PC-3 (cell line): Measurements from ENCODE around the gene ZEB2. TPM values are rescaled to one million over a fixed set of nuclear protein-coding genes. Genes with fewer than 3 reads are reported as not detected.

Experiments used
- ATAC-seq: fragments of 200-7000 bp; cut with Tn5 transposase; 2 replicates; pipeline ENCODE4 v1.9.1; 2020; ENCODE audit warnings: mild to moderate bottlenecking, moderate library complexity
- BruUV-seq: library from RNA; stranded (reverse); fragments of 400-500 nt; replicated peaks from 2 replicates; lab custom pipeline; 2021; lab: Mats Ljungman, UMichigan
- CTCF ChIA-PET: fragments of 300-600 bp; sonication (Branson Sonifier 250); formaldehyde crosslinking; loops from one replicate; lab custom pipeline; 2022; ENCODE audit warnings: antibody characterized with exemption; lab: Charles Lee
- POLR2A ChIA-PET: fragments of 300-600 bp; sonication (Branson Sonifier 250); formaldehyde crosslinking; loops from one replicate; lab custom pipeline; 2022; ENCODE audit warnings: antibody characterized with exemption; ENCODE audit not compliant: unreplicated experiment; lab: Charles Lee
- DNase-seq: peaks from one replicate; pipeline ENCODE4 v3.0.0-alpha.2; 2015
- H2AFZ ChIP-seq: fragments of 300-600 bp; sonication (generic); 2 replicates; pipeline ENCODE4 v1.6.0; 2016; ENCODE audit warnings: antibody characterized with exemption, low read length
- H3F3A ChIP-seq: fragments of 300-600 bp; sonication (generic); one replicate; pipeline ENCODE4 v1.6.0; 2017; ENCODE audit warnings: antibody characterized with exemption, low read length, control low read depth, mild to moderate bottlenecking; ENCODE audit not compliant: unreplicated experiment
- H3K27ac ChIP-seq: fragments of 300-600 bp; sonication (generic); 2 replicates; pipeline ENCODE4 v1.5.1; 2016; ENCODE audit warnings: mild to moderate bottlenecking, low read length
- H3K27me3 ChIP-seq: fragments of 300-600 bp; sonication (generic); 2 replicates; pipeline ENCODE4 v1.6.1; 2016; ENCODE audit warnings: low read length, mixed read lengths
- H3K36me3 ChIP-seq: fragments of 300-600 bp; sonication (generic); 2 replicates; pipeline ENCODE4 v1.6.1; 2016; ENCODE audit warnings: low read depth, mixed run types, low read length, mixed read lengths
- H3K4me1 ChIP-seq: fragments of 300-600 bp; sonication (generic); 2 replicates; pipeline ENCODE4 v1.5.1; 2016; ENCODE audit warnings: low read length; ENCODE audit not compliant: insufficient read depth
- H3K4me2 ChIP-seq: fragments of 300-600 bp; sonication (generic); 2 replicates; pipeline ENCODE4 v1.6.0; 2016; ENCODE audit warnings: low read length
- H3K4me3 ChIP-seq: fragments of 300-600 bp; sonication (generic); 2 replicates; pipeline ENCODE4 v1.5.1; 2016; ENCODE audit warnings: mild to moderate bottlenecking, low read length, mixed read lengths
- H3K79me2 ChIP-seq: fragments of 300-600 bp; sonication (generic); 2 replicates; pipeline ENCODE4 v1.6.1; 2017; ENCODE audit warnings: low read length, mixed read lengths
- H3K9ac ChIP-seq: fragments of 300-600 bp; sonication (generic); 2 replicates; pipeline ENCODE4 v1.6.0; 2016; ENCODE audit warnings: mild to moderate bottlenecking, low read length
- H3K9me2 ChIP-seq: fragments of 300-600 bp; sonication (generic); replicated peaks from 2 replicates; pipeline ENCODE4 v1.6.1; 2016; ENCODE audit warnings: mixed run types, low read length, mixed read lengths
- H3K9me3 ChIP-seq: fragments of 300-600 bp; sonication (generic); 2 replicates; pipeline ENCODE4 v1.6.1; 2016; ENCODE audit warnings: low read length, mixed read lengths
- H4K20me1 ChIP-seq: fragments of 300-600 bp; sonication (generic); 2 replicates; pipeline ENCODE4 v1.6.1; 2016; ENCODE audit warnings: low read length, mixed read lengths
- EZH2 ChIP-seq: fragments of 300-600 bp; sonication (generic); IDR thresholded peaks from one replicate; pipeline ENCODE4 v1.6.1; 2017; ENCODE audit warnings: antibody characterized with exemption, mild to moderate bottlenecking, low read length; ENCODE audit not compliant: unreplicated experiment
- EZH2phosphoT487 ChIP-seq: fragments of 300-600 bp; sonication (generic); IDR thresholded peaks from 2 replicates; pipeline ENCODE4 v1.6.1; 2018; ENCODE audit warnings: mild to moderate bottlenecking, antibody characterized with exemption, low read length, borderline replicate concordance
- intact Hi-C: fragments of 100-400 bp; cut with micrococcal nuclease; formaldehyde crosslinking; loops from 2 replicates; pipeline ENCODE4 v1.9.0; 2023
- total RNA-seq: library from RNA; depleted of rRNA; stranded (reverse); fragments of >200 nt; gene quantifications from 2 replicates; pipeline ENCODE4 v1.2.3, GENCODE V29; 2014
- TF ChIP-seq, protein P1 (sequence below): fragments of 300-600 bp; sonication (generic); conservative IDR thresholded peaks from 2 replicates; pipeline ENCODE4 v1.5.1; 2017; ENCODE audit warnings: antibody characterized with exemption, low read depth, mild to moderate bottlenecking, low read length

The ZEB2 gene
- total RNA-seq, 1 experiment from 2014 or later, result 1.1 TPM

DNA sequence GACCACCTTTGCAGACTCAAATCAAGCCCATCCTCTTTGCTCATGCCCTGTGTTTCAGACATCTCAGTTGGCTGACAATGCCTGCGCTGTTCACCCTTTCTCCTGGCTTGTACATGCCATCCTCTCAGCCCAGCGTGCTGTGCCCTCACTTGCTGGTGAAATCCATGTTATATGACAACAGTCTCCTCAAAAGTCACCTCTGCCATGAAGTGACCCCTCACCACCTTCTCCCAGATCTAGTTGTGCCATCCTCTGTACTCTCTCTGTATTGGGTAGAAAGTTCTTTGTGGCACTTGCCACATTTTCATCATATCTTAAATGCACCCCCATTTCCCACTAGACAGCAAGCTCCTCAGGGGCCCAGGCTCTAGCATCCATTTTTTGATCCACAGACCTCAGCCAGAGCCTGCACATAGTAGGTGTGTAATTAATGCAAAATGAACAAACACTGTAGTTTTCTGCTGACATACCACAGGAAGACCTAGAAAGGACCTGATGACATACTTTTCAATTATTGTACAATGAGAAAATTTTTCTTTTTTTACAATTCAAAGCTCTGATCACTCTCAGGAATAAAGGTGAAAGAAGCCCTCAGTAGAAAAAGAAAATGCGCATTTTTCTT is 22.8 kb downstream of the ZEB2 start:
- intact Hi-C loops, result no loop called here
- no TSS peak for BruUV-seq
- no peak for ATAC-seq
- no peak overlapping the region for H2AFZ ChIP-seq
- CTCF ChIA-PET, result no interaction called here
- DNase-seq, result no peak
- H3K79me2 ChIP-seq, result no peaks in the 10 kb centered on the region
- H3K4me3 ChIP-seq, result no peak overlapping the region
- H3K4me1 ChIP-seq, result no peaks in the 10 kb centered on the region
- no peak overlapping the region for H3K9ac ChIP-seq
- no peak overlapping the region for H3K27ac ChIP-seq
- no peaks in the 10 kb centered on the region for H3K36me3 ChIP-seq
- no peaks in the 10 kb centered on the region for H4K20me1 ChIP-seq
- H3K9me2 ChIP-seq, result no peaks in the 10 kb centered on the region
- H3K9me3 ChIP-seq, result no peaks in the 10 kb centered on the region
- H3K4me2 ChIP-seq, result no peak overlapping the region
- TF ChIP-seq EZH2phosphoT487 (no peak), EZH2 (no peak)
- TF ChIP-seq, protein P1, sequence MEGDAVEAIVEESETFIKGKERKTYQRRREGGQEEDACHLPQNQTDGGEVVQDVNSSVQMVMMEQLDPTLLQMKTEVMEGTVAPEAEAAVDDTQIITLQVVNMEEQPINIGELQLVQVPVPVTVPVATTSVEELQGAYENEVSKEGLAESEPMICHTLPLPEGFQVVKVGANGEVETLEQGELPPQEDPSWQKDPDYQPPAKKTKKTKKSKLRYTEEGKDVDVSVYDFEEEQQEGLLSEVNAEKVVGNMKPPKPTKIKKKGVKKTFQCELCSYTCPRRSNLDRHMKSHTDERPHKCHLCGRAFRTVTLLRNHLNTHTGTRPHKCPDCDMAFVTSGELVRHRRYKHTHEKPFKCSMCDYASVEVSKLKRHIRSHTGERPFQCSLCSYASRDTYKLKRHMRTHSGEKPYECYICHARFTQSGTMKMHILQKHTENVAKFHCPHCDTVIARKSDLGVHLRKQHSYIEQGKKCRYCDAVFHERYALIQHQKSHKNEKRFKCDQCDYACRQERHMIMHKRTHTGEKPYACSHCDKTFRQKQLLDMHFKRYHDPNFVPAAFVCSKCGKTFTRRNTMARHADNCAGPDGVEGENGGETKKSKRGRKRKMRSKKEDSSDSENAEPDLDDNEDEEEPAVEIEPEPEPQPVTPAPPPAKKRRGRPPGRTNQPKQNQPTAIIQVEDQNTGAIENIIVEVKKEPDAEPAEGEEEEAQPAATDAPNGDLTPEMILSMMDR, result no peak
- no peaks in the 10 kb centered on the region for H3F3A ChIP-seq
- no peaks in the 10 kb centered on the region for H3K27me3 ChIP-seq
- POLR2A ChIA-PET, result no interaction called here

DNA sequence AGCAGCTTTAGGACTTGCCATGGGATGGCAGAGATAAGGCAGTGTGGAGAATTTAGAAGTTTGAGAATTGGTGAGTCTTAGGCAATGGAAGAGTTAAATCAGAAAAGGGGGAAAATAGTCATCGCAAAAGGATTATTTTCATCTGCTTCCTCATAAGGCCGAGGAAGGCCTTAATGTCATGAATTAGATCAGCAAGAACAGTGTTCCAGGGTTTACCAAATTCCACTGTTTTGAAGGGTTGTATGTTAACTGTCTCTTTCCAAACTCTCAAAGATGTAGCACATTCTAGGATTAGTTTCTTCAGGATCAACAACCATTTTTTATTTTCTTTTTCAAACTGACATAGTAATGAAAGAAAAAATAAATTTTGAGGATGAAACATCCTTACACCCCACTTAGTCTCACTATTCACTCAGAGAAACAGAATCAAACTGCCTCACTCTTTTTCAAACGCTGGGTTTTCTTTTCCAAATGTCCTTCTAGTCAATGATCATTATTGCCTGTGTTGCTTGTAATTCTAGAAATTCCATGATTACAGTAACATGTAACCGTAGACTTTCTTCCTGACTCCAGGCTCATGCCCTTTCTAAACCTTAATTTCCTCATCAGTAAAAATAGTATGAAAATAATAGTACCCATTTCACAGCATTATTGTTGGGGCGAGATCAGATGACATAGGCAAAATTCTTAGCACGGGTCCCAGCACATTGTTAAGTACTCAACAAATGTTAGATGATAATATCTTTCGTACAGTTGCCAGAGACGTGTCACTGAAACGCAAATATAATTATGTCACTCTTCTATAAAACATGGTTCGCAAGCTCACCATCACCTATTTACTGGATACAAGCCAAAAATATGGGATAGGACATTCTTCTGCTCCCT is 23.6 kb downstream of the ZEB2 start:
- POLR2A ChIA-PET, result no interaction called here
- Histone ChIP-seq H2AFZ (no peak overlapping the region), H3K36me3 (no peaks in the 10 kb centered on the region), H3K4me1 (no peaks in the 10 kb centered on the region), H3F3A (no peaks in the 10 kb centered on the region), H3K9me3 (no peaks in the 10 kb centered on the region), H3K9me2 (no peaks in the 10 kb centered on the region), H3K4me3 (no peak overlapping the region), H4K20me1 (no peaks in the 10 kb centered on the region), H3K79me2 (no peaks in the 10 kb centered on the region), H3K9ac (no peak overlapping the region), H3K27ac (no peak overlapping the region), H3K27me3 (no peaks in the 10 kb centered on the region), H3K4me2 (no peak overlapping the region)
- TF ChIP-seq EZH2, result no peak
- TF ChIP-seq, protein P1, result no peak
- TF ChIP-seq EZH2phosphoT487, result no peak
- no TSS peak for BruUV-seq
- no peak for DNase-seq
- no peak for ATAC-seq
- intact Hi-C loops, result no loop called here
- CTCF ChIA-PET, result no interaction called here
